BLaER1 treated with 17β-estradiol and CSF1 and Interleukin-3, amounts not matched to agents 10 nM and 100 nM (cell line): ENCODE measurements around the gene EIF5A2.

ENCODE experiments used
- H3K27ac ChIP-seq, 11 experiments: shearing (Covaris generic); formaldehyde crosslinking; 2 replicates each; pipeline ENCODE4 v1.8.1; 2022
- H3K27me3 ChIP-seq, 11 experiments: shearing (Covaris generic); formaldehyde crosslinking; 2 replicates each; pipeline ENCODE4 v1.8.1; 2022
- H3K36me3 ChIP-seq, 11 experiments: shearing (Covaris generic); formaldehyde crosslinking; 2 replicates each; pipeline ENCODE4 v1.8.1; 2022
- H3K4me1 ChIP-seq, 10 experiments: shearing (Covaris generic); formaldehyde crosslinking; 2 replicates each; pipeline ENCODE4 v1.8.1; 2022
- H3K4me2 ChIP-seq, 11 experiments: shearing (Covaris generic); formaldehyde crosslinking; 2 replicates each; pipeline ENCODE4 v1.8.1; 2022
- H3K4me3 ChIP-seq, 10 experiments: shearing (Covaris generic); formaldehyde crosslinking; 2 replicates each; pipeline ENCODE4 v1.8.1; 2022
- H3K9ac ChIP-seq, 11 experiments: shearing (Covaris generic); formaldehyde crosslinking; 2 replicates each; pipeline ENCODE4 v1.8.1; 2022
- H3K9me3 ChIP-seq, 11 experiments: shearing (Covaris generic); formaldehyde crosslinking; replicated peaks in 1 of 11; 2 replicates each; pipeline ENCODE4 v1.8.1; 2022
- H4K20me1 ChIP-seq, 11 experiments: shearing (Covaris generic); formaldehyde crosslinking; 2 replicates each; pipeline ENCODE4 v1.8.1; 2022
- Cebpa-rat ChIP-seq, 11 experiments: shearing (Covaris generic); IDR thresholded peaks; 2 replicates each; pipeline ENCODE4 v1.8.1; 2022

Gene EIF5A2

DNA sequence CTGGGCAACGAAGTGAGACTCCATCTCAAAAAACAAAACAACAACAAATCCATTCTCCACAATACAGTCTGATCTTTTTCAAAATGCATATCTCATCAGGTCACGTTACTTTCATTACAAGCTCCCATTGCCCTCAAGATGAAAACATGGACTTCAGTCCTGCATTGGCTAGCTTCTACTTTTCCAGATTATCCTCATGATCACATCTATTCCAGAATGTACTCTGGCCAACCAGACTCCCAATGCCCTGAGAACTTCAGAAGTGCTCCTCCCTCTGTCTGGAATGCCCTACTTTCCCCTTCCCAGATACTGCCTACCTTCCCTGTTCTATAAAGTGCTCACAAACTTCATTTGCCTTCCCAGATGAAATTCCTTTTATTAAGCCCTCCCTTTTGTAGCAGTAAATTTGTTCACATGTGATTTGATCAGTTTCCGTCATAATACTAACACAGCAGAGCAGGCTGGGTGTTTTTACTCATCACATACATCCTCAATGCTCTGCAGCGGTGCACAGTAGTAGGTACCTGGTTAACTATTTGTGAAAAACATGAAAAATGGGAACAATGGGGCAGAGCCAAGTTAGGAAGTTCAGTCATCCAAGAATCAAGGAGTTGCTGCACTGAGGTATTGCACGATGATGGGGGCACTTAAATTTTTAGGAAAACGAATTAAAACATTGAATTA is 43.8 kb downstream of the EIF5A2 start:
- H3K27me3 ChIP-seq, result no peaks in the 10 kb centered on the region
- TF ChIP-seq Cebpa-rat (IDR thresholded peaks at IDR 0.05), result no peak
- H3K9me3 ChIP-seq, result no peaks in the 10 kb centered on the region
- peaks cover 37 to 45% (median 39%) of the 10 kb centered on the region in 11 experiments for H3K36me3 ChIP-seq
- H3K4me1 ChIP-seq, result peaks cover 18 to 37% (median 30%) of the 10 kb centered on the region in 10 experiments
- H4K20me1 ChIP-seq, result peaks cover 32 to 49% (median 45%) of the 10 kb centered on the region in 11 experiments; a peak in 21 of 22 replicates
- H3K4me2 ChIP-seq, result no peak overlapping the region
- no peak overlapping the region for H3K4me3 ChIP-seq
- H3K27ac ChIP-seq, result no peak overlapping the region
- no peak overlapping the region for H3K9ac ChIP-seq

DNA sequence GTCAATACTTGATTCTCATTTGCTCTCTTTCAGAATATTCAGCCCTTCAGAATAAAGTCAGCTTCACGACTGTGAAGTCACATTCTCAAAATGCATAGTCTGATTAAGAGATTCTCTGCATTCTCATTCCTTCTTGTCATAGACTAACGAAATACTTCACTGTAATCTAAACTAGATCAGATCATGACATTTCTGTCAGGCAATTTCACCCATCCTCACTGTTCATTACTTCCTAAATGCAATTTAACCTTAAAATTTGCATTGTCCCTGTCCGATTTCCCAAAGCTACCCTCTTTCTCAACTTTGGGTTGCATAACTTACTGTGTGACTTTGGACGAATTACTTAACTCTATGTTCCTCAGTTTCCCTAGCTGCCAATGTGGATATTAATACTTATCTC is 44.6 kb downstream of the EIF5A2 start:
- H3K4me1 ChIP-seq, result peaks cover 18 to 37% (median 29%) of the 10 kb centered on the region in 10 experiments
- H3K36me3 ChIP-seq, result peaks cover 36 to 40% (median 37%) of the 10 kb centered on the region in 11 experiments
- no peak overlapping the region for H3K4me2 ChIP-seq
- no peak for TF ChIP-seq Cebpa-rat (IDR thresholded peaks at IDR 0.05)
- no peak overlapping the region for H3K9ac ChIP-seq
- peaks cover 31 to 46% (median 42%) of the 10 kb centered on the region in 11 experiments; a peak in 21 of 22 replicates for H4K20me1 ChIP-seq
- no peaks in the 10 kb centered on the region for H3K9me3 ChIP-seq
- no peak overlapping the region for H3K4me3 ChIP-seq
- no peaks in the 10 kb centered on the region for H3K27me3 ChIP-seq
- H3K27ac ChIP-seq, result no peak overlapping the region

DNA sequence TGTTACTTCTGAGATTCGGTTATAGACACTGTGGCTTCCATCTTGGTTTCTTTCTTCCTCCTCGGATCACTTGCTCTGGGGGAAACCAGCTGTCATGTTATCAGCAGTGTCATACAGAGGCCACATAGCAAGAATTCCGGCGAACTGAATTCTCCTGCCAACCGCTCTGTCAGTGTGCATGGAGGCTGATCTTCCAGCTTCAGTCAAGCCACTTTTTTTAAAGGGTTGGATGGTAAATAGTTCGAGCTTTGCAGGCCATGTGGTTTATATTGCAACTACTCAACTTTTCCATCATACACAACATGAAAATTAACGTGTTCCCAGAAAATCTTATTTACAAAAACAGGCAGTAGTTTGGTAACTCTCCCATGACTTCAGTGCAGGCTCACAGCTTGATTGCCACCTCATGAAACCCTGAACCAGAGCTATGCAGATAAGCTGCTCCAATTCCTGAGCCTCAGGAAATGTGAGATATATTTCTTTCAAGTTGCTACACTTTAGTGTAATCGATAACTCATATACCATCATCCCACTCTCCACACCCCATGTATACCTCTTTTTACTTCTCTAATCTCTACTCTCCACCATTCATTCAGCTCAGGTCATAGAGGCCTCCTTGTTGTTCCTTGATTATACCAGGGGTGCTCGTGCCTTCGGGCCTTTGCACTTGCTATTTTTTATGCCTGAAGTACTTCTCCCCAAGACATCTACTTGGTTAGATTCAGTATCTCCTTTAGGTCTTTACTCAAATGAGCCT is 45.6 kb downstream of the EIF5A2 start:
- Histone ChIP-seq H3K27ac (no peak overlapping the region), H4K20me1 (peaks cover 21 to 36% (median 32%) of the 10 kb centered on the region in 11 experiments; a peak in 21 of 22 replicates), H3K9me3 (no peaks in the 10 kb centered on the region), H3K4me1 (peaks cover 13 to 28% (median 23%) of the 10 kb centered on the region in 10 experiments), H3K27me3 (no peaks in the 10 kb centered on the region), H3K4me3 (no peak overlapping the region), H3K36me3 (peaks cover 26 to 30% (median 27%) of the 10 kb centered on the region in 11 experiments), H3K9ac (no peak overlapping the region), H3K4me2 (no peak overlapping the region)
- no peak for TF ChIP-seq Cebpa-rat (IDR thresholded peaks at IDR 0.05)

DNA sequence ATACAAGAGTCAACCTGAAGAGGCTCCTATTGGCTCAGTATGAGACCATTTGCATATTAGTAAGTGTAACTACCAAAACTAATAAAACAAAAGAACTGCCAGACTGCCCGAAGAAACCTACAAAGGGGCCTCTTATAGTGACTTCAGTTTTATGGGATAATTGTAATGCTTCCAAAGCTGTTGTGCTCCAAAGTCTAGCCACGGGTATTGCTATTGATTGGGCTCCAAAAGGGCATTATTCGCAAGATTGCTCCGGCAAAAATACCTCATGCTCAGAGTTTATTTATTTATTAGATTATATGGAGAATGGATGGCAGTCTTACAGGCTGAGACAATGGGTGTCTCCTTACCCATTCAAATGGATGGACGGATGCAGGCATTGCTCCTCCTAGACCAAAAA is 49.8 kb downstream of the EIF5A2 start:
- H3K27me3 ChIP-seq, result no peaks in the 10 kb centered on the region
- H3K9ac ChIP-seq, result no peak overlapping the region
- no peak for TF ChIP-seq Cebpa-rat (IDR thresholded peaks at IDR 0.05)
- H3K36me3 ChIP-seq, result no peaks in the 10 kb centered on the region
- no peak overlapping the region for H3K4me2 ChIP-seq
- H4K20me1 ChIP-seq, result no peaks in the 10 kb centered on the region
- H3K4me1 ChIP-seq, result peaks cover 0 to 13% (median 8%) of the 10 kb centered on the region in 10 experiments; a peak in 10 of 20 replicates
- H3K4me3 ChIP-seq, result no peak overlapping the region
- H3K27ac ChIP-seq, result no peak overlapping the region
- H3K9me3 ChIP-seq, result no peaks in the 10 kb centered on the region

DNA sequence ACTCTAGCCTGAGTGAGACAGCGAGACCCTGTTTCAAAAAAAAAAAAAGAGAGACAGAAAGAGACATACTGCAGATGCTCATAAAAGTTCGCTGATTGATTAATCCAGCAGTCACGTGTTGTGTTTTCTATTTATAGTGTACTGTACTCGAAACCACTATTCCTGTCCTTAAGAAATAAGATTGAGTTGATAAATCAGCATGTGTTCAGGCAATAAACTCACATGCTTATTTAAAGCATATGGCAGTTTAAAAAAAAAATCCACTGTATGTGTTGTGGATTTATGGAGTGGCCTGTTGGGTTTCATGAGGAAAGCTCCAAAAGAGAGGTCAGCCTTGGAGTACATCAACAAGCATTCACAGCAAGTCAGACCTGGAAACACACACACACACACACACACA is 56.1 kb downstream of the EIF5A2 start:
- no peaks in the 10 kb centered on the region for H3K9me3 ChIP-seq
- TF ChIP-seq Cebpa-rat (IDR thresholded peaks at IDR 0.05), result no peak
- H3K4me1 ChIP-seq, result no peaks in the 10 kb centered on the region

DNA sequence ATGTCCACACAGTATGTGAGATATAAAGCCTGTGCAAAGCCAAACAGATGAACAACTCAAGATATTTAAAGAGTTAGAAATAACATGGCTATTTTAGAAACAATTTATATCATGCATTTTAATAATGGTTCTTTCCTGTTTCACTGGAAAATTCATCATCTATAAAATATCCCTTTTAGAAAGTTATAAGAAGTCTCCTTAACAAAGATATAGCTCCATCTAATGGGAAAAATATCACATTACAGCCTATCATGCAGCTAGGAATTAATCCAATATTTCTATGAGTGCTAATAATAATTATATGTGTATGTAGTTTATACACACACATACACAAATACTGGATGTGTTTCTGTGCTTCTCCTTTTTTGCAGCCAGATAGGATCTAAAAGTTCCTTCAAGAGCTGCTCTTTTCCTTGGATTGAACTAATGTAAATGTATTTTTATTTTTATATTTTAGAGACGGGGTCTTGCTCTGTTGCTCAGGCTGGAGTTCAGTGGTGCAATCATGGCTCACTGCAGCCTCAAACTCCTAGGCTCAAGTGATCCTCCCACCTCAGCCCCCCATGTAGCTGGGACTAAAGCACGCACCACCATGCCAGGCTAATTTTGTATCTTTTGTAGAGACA is 60.0 kb downstream of the EIF5A2 start:
- Histone ChIP-seq H3K4me2 (no peak overlapping the region), H3K4me3 (no peak overlapping the region), H3K27ac (no peak overlapping the region), H3K9me3 (no peaks in the 10 kb centered on the region), H4K20me1 (no peaks in the 10 kb centered on the region), H3K36me3 (no peaks in the 10 kb centered on the region), H3K27me3 (no peaks in the 10 kb centered on the region), H3K4me1 (no peaks in the 10 kb centered on the region), H3K9ac (no peak overlapping the region)
- no peak for TF ChIP-seq Cebpa-rat (IDR thresholded peaks at IDR 0.05)

More for the DNA sequence above, 56.1 kb downstream of the EIF5A2 start:
- Histone ChIP-seq H3K9ac (no peak overlapping the region), H4K20me1 (no peaks in the 10 kb centered on the region), H3K36me3 (no peaks in the 10 kb centered on the region), H3K4me3 (no peak overlapping the region), H3K4me2 (no peak overlapping the region), H3K27ac (no peak overlapping the region), H3K27me3 (no peaks in the 10 kb centered on the region)

DNA sequence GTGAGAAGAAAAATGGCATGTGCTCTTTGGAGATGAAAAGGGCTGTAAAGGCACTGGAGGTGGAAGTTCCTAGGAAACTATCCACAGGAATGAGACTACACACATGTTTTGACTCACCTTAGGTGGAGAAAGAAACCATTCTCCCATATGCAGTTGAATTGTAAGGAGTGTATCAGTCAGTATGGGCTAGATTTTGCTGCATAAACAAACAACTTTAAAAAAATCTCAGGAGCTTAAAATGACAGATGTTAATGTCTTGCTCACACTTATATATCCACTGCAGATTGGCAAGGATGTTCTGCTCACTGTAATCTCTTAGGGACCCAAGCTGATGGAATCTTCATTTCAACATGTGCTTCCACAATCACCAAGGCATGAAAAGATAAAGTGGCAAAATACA is 64.1 kb downstream of the EIF5A2 start:
- H3K27ac ChIP-seq, result no peak overlapping the region
- H3K4me3 ChIP-seq, result no peak overlapping the region
- no peaks in the 10 kb centered on the region for H4K20me1 ChIP-seq
- no peak for TF ChIP-seq Cebpa-rat (IDR thresholded peaks at IDR 0.05)
- H3K9ac ChIP-seq, result no peak overlapping the region
- no peaks in the 10 kb centered on the region for H3K9me3 ChIP-seq
- no peaks in the 10 kb centered on the region for H3K36me3 ChIP-seq
- no peaks in the 10 kb centered on the region for H3K4me1 ChIP-seq
- no peaks in the 10 kb centered on the region for H3K27me3 ChIP-seq
- H3K4me2 ChIP-seq, result no peak overlapping the region

DNA sequence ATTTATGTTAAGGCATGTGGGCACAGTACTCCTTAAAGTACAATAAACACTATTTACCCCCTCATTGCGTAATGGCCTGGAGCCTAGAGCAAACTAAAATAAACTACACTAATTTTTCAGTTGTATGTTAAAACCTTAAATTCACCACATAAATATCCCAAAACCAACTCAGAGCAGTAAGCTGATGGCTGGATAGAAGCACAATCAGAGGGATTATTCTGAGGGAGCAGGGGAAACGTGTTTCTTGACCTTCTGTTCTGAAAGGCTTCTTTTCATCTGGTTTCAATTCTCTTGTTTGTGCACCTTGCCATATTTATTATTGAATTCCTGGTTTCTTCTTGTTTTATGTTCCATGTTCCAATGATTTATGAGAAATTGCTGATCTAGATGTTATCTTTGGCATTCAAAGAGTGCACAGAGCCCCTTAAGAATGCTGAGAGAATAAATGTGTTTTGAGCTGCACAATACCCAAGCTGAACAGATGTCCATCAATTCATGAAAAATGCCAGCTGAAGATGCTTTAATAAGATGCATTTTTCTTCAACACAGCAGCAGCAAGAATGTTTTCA is 68.1 kb downstream of the EIF5A2 start:
- Histone ChIP-seq H3K27me3 (no peaks in the 10 kb centered on the region), H3K4me2 (no peak overlapping the region), H3K9ac (no peak overlapping the region), H3K4me1 (no peaks in the 10 kb centered on the region), H4K20me1 (no peaks in the 10 kb centered on the region), H3K9me3 (no peaks in the 10 kb centered on the region), H3K4me3 (no peak overlapping the region), H3K36me3 (no peaks in the 10 kb centered on the region), H3K27ac (no peak overlapping the region)
- 0 out of 22 replicates have a peak, but pooled peaks of 1 of the 11 experiments have one; percentile 10 for TF ChIP-seq Cebpa-rat (IDR thresholded peaks at IDR 0.05)

DNA sequence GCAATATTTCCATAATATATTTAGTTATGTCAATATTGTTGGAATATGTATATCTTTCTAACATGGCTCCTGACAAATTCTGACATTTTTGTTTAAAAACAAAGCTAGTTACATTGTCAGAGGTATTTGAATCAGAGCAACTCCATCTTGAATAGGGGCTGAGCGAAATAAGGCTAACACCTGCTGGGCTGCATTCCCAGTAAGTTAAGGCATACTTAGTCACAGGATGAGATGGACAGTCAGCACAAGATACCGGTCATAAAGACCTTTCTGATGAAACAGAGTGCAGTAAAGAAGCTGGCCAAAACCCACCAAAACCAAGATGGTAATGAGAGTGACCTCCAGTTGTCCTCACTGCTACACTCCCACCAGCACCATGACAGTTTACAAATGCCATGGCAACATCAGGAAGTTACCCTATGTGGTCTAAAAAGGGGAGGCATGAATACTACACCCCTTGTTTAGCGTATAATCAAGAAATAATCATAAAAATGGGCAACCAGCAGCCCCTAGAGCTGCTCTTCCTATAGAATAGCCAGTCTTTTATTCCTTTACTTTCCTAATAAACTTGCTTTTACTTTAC is 68.8 kb downstream of the EIF5A2 start:
- Histone ChIP-seq H3K36me3 (no peaks in the 10 kb centered on the region), H3K9me3 (no peaks in the 10 kb centered on the region), H3K4me1 (no peaks in the 10 kb centered on the region), H3K27ac (no peak overlapping the region), H3K27me3 (no peaks in the 10 kb centered on the region), H4K20me1 (no peaks in the 10 kb centered on the region), H3K9ac (no peak overlapping the region), H3K4me2 (no peak overlapping the region), H3K4me3 (no peak overlapping the region)
- no peak for TF ChIP-seq Cebpa-rat (IDR thresholded peaks at IDR 0.05)
